HS-5 (cell line): ENCODE measurements around the gene ARX.

Experiments
- DNase-seq: peaks from one replicate; pipeline ENCODE4 v3.0.0-alpha.2; 2012; ENCODE audit warnings: low read depth

ARX gene

GRCh38 chrX:25001808-25002660 is 13.7 kb downstream of the ARX start:
- no peak for DNase-seq

GRCh38 chrX:24999511-24999910 is 16.3 kb downstream of the ARX start:
- DNase-seq: no peak

- DNase-seq: no peak
Measured at GRCh38 chrX:24996096-24996709, 19.6 kb downstream of the ARX start.

GRCh38 chrX:24993879-24994278 is 21.9 kb downstream of the ARX start:
- DNase-seq: no peak

- DNase-seq: no peak
Measured at GRCh38 chrX:24990535-24990934, 25.2 kb downstream of the ARX start.

- DNase-seq: no peak
Measured at GRCh38 chrX:24988314-24988713, 27.5 kb downstream of the ARX start.

GRCh38 chrX:24987731-24988130 is 28.0 kb downstream of the ARX start:
- DNase-seq: no peak

- DNase-seq: no peak
Measured at GRCh38 chrX:24985120-24985519, 30.6 kb downstream of the ARX start.

- DNase-seq: no peak
Measured at GRCh38 chrX:24983931-24984330, 31.8 kb downstream of the ARX start.

- DNase-seq: peak; percentile 9
Measured at GRCh38 chrX:24982306-24982965, 33.3 kb downstream of the ARX start.

GRCh38 chrX:24981030-24981429 is 34.7 kb downstream of the ARX start:
- no peak for DNase-seq

GRCh38 chrX:24979081-24979480 is 36.7 kb downstream of the ARX start:
- DNase-seq: no peak

- no peak for DNase-seq
Measured at GRCh38 chrX:24969812-24970211, 46.0 kb downstream of the ARX start.

- DNase-seq: no peak
Measured at GRCh38 chrX:24965372-24965771, 50.4 kb downstream of the ARX start.

- no peak for DNase-seq
Measured at GRCh38 chrX:24963823-24964222, 51.9 kb downstream of the ARX start.

GRCh38 chrX:24961809-24962208 is 54.0 kb downstream of the ARX start:
- DNase-seq: no peak

GRCh38 chrX:24956828-24957227 is 58.9 kb downstream of the ARX start:
- no peak for DNase-seq

- no peak for DNase-seq
Measured at GRCh38 chrX:24955372-24955930, 60.3 kb downstream of the ARX start.

- no peak for DNase-seq
Measured at GRCh38 chrX:24954732-24955131, 61.0 kb downstream of the ARX start.
